Ecto neural progenitor cell (in vitro differentiated cells): ENCODE measurements around the gene VDR.

Experiments
- DNase-seq: peaks from one replicate; pipeline ENCODE4 v3.0.0-alpha.2; 2018; ENCODE audit warnings: low spot score

The VDR gene

GRCh38 chr12:47892819-47893218, 12.0 kb downstream of the VDR start:
- DNase-seq = no peak

DNA sequence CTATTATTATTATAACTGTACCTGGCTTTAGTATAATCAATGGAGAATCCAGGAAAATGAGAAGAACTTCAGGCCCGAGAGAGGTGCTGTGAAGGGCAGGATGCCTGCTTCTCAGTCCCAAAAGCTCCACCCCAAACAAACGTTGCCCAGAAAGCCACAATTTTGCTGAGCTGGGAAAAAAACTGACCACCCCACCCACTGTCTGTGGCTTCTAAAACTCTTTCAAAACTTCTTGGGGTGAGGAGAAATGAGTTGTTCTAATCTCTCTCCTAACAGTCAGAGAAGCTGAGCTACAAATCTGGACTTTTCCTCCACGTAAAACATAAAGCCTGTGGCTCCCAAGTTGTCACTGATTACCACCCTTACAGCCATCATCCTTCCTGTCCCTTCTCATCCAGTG, 13.4 kb downstream of the VDR start:
- DNase-seq = no peak

DNA sequence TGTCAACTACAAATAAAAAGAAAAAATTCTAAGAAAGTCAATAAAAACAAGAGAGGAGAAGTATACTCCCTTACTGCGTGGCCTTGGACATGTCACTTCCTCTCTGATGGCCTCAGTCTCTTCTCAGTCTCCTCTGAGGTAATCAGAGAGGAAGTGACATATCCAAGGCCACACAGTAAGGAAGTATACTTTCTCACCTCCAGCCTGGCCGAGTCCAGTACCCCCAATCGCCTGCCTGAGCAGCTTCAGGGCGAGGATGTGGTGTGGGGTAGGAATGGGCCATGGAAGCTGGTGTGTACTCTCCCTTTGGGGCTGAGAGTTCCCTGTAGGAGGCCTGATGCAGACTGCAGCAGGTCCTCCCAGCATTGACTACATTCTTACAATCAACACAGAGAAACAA, 15.8 kb downstream of the VDR start:
- DNase-seq = no peak

GRCh38 chr12:47888153-47888819, 16.5 kb downstream of the VDR start:
- no peak for DNase-seq

DNA sequence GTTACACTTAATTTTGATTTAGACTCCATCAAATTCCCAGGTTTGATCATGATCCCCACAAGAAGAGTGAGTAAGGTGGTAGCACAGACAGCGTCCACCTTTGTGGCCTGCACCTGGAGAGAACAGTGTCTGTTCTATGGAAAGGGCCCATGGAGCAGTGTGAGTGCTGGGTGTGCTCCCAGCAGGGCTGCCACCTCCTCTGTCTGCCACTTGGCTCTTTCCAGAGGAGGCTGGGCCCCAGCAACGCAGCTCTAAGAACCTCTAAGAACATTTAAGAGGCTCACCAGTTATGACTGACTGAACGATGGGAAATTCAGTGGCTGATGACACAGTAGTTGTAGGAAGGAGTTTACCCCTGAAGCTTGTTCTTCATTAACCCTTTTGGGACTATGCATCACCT, 17.3 kb downstream of the VDR start:
- no peak for DNase-seq

- no peak for DNase-seq
These were observed 18.1 kb downstream of the VDR start for GRCh38 chr12:47886510-47887240.

- no peak for DNase-seq
These were observed 19.2 kb downstream of the VDR start for GRCh38 chr12:47885566-47885965.

DNA sequence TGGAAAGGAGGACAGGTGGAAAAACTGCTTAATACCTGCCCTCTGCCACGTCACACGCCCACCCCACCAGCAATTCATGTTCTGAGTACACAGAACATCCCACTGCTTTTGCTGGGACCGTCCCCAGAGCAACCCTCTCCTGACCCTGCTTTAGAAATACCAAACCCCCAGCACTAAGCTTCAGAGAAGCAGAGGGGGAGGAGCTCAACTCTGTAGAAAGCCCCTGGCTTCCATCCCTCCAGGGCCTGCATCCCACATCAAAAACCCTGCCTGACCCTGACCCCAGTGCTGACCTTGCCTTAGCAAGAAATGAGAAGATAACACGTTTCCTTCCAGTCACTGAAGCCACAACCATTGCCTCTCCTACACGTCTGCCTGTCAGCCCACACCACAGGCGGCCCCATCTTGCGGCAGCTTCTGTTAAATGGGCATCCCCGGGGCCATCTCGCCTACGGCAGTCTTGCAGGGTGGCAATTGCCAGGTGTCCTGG, 19.7 kb downstream of the VDR start:
- no peak for DNase-seq

GRCh38 chr12:47884501-47884900, 20.3 kb downstream of the VDR start:
- no peak for DNase-seq

DNA sequence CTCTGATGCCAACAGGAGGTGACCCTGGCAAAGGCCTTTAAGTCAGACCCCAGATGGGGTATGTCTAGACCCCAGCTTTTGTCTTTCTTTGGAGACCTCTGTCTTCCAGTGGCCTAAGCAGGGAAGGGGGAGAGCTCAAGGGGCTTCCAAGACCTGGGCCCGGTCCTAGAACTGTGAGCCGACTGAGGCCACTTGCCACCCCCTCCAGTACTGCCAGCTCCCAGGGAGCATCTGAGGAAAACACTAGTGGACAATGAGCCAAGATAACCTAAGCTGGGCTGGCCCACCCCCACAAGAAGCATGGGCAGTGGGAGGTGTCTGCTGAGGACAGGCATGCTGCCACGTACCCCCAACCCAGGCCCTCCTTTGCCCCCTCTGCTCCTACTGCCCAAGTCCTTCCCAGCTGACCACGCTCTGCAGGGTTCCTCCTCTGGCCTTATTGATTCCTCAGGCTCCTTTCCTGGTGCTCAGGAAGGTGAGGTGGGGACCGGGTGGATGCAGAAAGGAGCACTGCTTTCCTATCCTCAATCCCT, 21.1 kb downstream of the VDR start:
- DNase-seq = no peak

DNA sequence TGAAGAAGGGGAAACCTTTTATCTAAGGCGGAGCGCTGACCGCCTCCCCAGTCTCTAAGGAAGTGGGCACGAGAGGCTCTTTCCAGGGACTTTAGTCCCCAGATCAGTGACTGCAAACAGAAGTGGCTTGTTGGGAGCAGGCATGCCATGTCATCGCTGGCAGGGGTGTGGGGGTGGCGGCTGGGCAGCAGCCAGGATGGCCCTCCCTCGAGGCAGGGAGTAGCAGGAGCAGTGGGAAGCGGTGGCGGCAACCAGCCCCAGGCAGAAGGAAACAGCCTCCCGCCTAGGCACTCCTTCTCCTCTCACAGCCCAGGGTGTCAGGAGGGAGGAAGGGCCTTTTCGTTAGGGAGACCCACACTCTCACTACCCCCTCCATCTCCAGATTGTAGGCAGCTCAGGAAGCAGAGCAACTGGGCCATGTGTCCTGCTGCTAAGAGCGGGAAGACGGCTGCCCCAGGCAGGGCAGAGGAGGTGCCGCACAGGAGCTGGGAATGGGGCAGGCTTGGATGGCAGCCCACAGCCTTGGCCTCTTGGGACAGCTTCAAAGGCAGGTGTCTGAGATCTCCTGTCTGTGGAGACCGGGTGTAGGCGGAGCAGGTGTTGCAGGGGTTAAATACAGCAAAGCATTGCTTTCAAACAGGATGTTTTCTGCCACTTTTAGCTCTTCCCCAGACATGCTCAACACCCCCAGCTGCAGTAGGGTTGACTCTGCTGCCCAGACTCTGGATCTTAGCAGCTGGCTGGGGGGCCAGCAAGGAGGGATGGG, 21.8 kb downstream of the VDR start:
- no peak for DNase-seq

GRCh38 chr12:47881826-47882427, 22.9 kb downstream of the VDR start:
- no peak for DNase-seq

- DNase-seq = no peak
These were observed 23.7 kb downstream of the VDR start for GRCh38 chr12:47881051-47881450.

DNA sequence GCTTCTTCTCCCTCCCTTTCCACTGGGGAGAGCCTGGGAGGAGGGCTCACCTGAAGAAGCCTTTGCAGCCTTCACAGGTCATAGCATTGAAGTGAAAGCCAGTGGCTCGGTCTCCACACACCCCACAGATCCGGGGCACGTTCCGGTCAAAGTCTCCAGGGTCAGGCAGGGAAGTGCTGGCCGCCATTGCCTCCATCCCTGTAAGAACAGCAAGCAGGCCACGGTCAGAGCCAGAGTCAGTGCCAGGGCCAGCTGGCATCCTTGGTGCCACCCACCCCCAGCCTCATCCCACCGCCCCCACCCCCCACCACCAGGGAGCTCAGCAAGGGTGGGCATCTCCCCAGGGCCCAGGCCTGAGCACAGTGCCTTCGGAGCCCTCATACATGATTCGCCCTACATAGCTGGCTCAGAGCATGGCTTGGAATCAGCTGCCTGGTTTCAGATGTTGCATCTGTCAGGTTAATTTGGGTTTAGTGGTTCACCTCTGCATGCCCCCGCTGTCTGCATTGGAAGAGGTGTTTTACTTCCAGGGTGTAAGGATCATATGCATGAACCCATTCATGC, 25.8 kb downstream of the VDR start:
- no peak for DNase-seq

- no peak for DNase-seq
These were observed 26.4 kb downstream of the VDR start for GRCh38 chr12:47878293-47878917.

GRCh38 chr12:47877081-47877480, 27.7 kb downstream of the VDR start:
- DNase-seq = no peak

GRCh38 chr12:47876440-47876960, 28.3 kb downstream of the VDR start:
- no peak for DNase-seq

DNA sequence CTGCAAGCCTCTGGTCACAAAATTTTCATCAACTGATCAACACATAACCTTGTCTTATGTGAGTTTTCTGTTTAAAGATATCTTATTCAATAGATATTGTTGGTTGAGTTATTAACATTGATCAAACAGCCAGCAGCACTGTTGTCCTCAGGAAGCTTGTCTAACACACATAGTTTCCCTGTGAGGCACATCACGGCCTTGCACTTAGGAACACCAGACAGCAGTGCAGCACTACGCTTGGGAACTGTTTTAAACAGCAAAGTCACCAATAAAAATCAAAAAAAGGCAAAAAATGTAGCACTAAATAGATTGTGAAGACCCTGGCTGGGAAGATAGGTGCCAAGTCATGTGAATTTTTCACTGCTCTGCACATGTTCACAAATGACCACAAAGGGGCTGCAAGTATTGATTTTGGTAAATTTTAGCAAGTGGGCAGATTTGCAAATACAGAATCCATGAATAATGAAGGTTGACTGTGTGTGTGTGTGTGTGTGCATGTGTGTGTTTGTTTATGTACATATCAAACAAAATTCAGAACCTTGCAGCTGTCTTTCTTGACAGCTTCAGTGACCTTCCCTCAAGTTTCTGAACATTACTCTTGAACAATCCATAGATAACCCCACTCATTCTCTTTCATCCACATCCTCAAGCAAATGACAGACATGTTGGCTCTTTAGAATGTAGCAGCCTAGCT, 28.9 kb downstream of the VDR start:
- no peak for DNase-seq

DNA sequence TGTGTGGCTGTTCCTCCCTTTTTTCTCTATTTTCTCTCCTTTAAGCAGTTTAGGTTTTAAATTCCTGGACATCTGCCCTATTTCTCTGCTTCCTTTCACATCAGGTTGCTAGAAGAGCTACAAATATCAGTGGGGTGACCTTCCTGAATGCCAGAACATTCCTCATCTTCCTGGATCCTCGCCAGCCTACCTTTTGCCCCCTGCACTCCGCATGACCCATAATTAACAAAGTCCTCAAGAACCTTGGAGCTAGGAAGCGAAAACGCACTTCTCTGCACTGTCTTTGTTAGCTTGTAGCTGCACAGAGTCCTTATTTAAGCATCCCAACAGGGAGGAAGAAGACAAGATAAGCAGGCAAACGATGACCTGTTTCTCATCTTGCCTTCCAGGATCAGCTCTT, 30.5 kb downstream of the VDR start:
- DNase-seq = no peak

GRCh38 chr12:47870175-47870781, 34.5 kb downstream of the VDR start:
- DNase-seq = peak; percentile 81
